ENCODE measurements around the gene CCDC27.
"Not testable (repeated sequence)": the region's sequence is repeated elsewhere in the genome, so short reads cannot be mapped to it uniquely, and the experiment has no call there.

Gene CCDC27

DNA sequence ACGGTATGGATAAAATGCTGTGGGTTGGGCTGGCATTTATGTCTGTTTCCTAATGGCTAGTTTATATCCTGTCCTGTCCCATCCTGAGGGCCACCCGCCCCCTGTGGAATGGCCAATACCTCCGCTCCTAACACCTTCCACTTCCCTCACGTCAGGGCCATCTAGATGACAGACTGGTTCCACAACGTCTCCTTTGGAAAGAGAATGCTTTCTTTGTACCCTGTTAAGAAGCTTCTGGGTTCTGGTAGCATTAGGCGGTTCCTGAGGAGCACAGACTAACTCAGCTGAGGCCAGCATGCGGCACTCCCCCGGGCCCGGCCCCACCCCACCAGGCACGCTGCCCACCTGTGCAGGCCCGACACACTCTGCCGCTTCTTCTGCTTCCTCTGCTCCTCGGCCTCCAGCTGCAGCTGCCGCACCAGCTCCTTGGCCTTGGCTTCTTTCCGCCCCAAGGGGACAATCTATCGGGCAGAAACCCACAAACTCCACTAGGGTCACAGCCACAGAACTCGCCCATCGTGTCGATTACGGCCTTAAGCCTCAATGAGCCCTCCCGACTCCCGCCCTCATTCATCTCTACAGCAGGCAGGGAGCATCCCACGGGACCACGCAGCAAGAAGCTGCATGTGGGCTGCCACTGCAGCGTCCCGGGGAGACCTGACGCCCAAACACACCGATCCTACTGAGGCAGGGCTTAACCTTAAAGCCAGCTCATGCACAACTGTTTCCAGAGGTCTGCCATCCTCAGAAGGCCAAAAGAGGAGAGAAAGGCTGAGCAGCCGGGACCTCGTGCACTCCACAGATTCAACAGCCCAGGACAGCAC is 31.6 kb downstream of the CCDC27 start:
- in situ Hi-C loops (cut with HindIII; ENCODE audit: low pct_ligation_motif_present, low pct_unique_long_range_greater_than_20kb, low sequenced_read_pairs), result no loop called here

DNA sequence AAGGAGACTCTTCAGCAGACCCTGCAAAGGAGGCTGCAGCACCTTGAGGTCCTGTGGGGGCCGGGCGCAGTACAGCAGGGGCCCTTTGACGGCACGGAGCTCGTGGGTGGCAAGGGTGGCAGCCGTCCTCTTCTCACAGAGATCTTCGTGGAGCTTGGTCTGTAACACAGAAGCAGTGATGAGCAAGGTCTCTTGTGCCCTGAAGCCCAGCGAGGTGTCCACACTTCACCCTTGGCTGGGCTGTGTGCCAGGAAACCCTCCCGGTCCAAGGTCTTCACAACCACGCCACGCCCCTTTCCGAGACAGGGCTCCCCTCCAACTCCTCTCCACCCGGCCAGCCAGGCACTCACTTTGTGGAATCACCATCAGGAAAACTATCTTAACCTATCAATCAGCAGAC is 32.8 kb downstream of the CCDC27 start:
- DNase-seq, result no peak

More for the DNA sequence above, 31.6 kb downstream of the CCDC27 start:
- DNase-seq, result no peak

DNA sequence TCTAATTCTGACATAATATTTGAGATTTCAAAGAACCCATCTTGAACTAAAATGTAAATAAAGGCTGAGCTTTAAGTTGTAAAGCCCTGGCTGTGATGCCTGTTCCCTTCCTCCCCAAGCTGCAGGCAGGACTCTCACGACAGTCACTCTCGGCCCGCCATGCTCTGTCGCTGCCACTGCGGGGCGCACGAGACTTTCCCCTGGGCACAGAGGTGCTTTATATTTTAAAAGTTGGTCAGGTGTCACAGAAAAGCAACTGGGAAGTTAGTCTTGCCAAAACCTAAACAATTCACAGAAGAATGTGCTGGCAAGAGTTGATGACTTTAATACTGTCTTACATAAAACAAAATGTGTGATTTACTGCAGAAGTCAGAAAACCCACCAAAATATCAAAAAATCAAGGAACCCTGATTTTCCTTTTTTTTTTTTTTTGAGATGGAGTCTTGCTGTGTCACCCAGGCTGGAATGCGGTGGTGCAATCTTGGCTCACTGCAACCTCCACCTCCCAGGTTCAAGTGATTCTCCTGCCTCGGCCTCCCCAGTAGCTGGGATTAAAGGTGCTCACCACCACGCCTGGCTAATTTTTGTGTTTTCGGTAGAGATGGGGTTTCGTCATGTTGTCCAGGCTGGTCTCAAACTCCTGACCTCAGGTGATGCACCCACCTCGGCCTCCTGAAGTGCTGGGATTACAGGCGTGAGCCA is 33.4 kb downstream of the CCDC27 start:
- DNase-seq, result no peak
- in situ Hi-C loops (cut with HindIII; ENCODE audit: low pct_ligation_motif_present, low pct_unique_long_range_greater_than_20kb, low sequenced_read_pairs), result no loop called here

More for the DNA sequence above, 32.8 kb downstream of the CCDC27 start:
- in situ Hi-C loops (cut with HindIII; ENCODE audit: low pct_ligation_motif_present, low pct_unique_long_range_greater_than_20kb, low sequenced_read_pairs), result no loop called here

DNA sequence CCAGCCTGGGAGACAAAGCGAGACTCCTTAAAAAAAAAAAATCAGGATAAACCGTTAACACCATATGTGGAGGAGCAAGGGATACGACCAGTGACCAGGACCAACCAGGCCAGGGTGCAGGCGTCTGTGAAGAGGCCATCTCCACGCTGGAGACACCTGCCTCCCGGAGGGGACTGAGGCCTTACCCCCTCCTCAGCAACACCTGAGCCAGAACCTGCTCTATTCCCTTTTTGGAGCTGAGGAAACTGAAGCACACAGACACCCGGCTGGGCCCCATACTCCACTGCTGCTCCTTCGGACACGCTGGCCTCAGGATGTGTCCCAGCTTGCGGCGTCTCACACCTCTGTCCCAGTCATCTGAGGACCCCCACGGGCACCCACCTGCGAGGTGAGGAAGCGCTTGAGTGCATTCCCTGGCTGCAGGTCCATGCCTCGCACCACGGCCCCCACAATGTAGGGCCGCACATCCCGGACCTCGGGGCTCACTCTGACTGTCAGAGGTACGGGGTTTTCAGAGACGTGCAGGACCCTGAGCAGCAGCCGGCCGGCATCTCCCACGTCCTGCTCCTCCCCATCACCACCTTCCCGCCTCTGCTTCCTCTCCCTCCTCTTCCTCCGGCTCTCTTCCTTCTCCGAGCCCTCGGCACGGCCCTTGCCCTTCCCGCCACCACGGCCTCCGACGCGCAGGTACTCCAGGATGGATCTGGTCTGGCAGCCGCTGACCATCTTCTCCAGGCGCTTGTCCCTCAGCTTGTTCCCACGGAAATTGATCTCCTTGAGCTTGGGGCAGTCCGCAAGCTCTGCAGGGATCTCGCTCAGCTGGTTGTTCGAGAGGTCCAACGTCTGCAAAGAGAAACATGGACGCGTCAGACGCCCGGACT is 34.5 kb downstream of the CCDC27 start:
- in situ Hi-C loops (cut with HindIII; ENCODE audit: low pct_ligation_motif_present, low pct_unique_long_range_greater_than_20kb, low sequenced_read_pairs), result no loop called here

DNA sequence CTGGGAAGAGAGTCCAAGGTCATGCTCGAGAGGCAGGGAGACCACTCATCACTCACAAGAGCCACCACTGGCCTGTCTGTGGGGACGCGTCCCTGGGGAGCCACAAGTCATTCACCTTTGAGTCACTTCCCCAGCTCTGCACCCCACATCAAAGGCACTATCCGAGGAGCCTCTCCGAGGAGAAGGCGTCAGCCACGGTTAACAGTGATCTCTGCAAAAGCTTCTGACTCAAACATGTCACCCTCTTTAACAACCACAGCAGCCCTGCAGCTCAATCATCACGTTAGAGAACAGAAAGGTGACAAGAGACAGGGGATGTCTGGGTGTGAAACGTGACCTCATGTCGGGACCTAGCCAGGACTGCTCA is 35.1 kb downstream of the CCDC27 start:
- no peak for DNase-seq
- in situ Hi-C loops (cut with HindIII; ENCODE audit: low pct_ligation_motif_present, low pct_unique_long_range_greater_than_20kb, low sequenced_read_pairs), result no loop called here

More for the DNA sequence above, 34.5 kb downstream of the CCDC27 start:
- DNase-seq, result no peak

DNA sequence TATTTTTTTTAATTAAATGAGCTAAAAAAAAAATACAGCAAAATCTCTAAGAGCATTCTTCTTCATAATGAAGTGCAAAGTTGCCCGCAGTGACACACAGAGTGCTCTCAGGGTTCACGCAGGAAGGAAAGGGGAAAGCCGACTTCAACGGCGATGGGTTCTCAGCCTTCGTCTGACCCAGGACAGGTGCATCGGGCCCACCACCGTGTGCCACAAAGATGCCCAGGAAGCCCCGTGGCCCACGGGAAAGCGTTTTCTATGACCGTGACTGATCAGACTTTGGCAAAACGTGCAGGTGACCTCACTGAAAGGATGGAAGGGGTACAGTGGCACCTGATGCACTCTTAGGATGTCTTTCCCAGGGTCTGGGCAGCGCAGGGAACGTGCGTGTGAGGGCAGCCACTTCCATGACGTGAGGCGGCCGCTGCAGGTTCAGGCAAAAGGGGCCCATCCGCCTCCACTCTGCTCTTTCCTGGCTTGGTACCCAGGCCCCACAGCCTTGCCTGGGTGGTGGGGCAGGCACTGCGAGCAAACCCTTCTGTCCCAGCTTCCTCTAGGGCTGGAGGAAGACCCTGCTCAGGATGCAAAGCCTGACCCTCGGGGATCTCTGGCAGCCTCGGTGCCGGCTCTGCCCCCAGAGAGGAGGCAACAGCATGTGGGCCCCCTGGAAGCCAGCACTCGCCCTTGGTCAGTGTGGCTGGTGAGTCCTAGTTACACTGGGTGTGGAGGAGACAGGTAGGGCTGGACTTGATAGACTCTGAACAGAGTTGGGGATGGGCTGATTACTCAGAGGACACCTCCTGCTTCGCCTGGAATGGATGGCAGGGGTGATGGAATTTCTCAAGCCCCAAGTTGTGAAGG is 35.7 kb downstream of the CCDC27 start:
- in situ Hi-C loops (cut with HindIII; ENCODE audit: low pct_ligation_motif_present, low pct_unique_long_range_greater_than_20kb, low sequenced_read_pairs), result no loop called here
- DNase-seq, result no peak

DNA sequence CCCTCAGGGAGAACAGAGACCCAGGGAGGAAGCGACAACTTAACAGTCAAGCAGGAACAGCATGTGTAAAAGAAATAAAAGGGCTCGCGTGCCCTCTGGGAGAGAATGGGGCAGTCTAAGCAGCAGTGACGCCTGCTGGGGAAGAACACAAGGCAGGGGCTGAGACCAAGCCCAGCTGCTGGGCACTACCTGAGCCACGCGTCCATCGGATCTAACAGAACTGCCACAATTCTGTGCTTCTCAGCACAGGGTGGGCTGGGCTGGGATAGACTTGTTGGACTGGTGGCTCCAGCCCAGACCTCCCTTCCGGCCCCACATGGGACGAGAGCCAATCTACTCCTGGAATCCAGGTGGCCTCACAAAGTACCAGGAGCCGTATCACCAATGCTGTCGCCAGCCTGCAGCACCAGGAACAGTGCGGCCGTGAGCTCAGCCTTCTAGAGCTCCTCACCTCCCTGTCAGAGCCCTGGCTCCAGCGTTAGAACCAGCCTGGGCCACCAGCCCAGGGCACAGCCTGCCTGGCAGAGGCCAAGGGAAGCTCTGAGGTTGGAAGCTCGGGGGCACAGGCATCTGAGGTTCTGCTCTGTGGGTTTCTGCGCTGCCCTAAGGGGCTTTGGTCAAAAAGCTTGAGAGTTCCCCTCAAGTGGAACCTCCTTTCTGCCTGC is 36.6 kb downstream of the CCDC27 start:
- in situ Hi-C loops (cut with HindIII; ENCODE audit: low pct_ligation_motif_present, low pct_unique_long_range_greater_than_20kb, low sequenced_read_pairs), result no loop called here
- no peak for DNase-seq

DNA sequence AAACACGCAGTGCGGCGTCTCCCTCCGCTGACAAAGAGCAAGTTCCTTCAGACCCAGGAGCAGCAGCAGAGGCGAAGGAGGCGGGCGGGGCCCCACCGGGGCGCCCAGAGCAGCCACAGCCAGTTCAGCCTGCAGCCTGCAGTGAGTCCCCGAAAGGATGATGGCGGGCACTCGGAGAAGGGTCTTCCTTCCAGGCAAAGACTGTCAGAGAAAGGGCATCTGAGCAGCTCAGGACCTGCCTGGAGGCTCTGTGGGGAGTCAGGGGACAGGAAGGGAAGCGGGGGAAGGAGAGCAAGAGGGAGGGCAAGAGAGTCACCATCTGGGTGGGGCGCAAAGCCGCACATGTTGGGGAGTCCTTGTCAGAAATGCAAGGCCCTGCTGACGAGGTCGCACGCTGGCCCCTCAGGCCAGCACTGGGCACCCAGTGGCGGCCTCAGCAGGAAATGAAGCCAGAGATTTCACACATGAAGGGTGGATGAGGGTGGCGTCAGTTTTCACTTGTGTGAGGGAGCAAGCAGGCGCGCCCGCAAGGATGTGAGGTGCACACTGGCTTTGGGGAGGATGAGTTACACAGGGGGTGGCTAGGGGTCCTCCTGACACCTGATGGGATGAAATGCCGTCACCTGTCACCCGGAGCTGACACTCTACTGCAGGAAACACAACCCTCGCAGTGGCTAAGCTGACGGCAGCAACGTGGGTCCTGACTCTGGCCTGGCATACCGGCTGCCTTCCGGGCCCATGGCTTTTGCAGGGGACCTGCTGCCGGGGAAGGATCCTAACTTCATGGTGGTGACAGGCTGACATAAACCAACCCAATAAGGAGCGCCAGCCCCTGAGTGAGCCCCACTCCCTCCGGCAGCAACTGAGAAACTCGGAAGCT is 37.4 kb downstream of the CCDC27 start:
- DNase-seq, result no peak
- in situ Hi-C loops (cut with HindIII; ENCODE audit: low pct_ligation_motif_present, low pct_unique_long_range_greater_than_20kb, low sequenced_read_pairs), result no loop called here

DNA sequence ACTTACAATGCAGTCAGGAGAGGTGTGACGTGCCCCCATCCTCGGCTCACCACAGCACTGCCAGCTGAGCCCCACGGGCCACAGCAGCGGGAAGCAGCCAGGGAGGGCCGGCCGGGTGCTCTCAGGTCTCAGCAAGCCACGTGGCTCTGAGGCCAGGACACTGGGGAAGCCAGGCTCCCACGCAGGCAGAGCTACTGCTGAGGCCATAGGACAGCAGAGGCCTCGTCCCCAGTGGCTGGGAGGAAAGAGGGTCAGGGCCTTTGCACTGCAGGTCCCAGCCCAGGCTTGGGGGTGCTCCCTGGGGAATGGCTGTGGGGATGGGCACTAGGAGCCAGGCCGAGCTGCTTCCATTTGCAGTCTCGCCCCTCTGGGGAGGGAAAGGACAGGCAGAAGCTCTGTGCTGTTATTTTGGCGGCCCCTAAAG is 38.3 kb downstream of the CCDC27 start:
- in situ Hi-C loops (cut with HindIII; ENCODE audit: low pct_ligation_motif_present, low pct_unique_long_range_greater_than_20kb, low sequenced_read_pairs), result no loop called here
- DNase-seq, result no peak

DNA sequence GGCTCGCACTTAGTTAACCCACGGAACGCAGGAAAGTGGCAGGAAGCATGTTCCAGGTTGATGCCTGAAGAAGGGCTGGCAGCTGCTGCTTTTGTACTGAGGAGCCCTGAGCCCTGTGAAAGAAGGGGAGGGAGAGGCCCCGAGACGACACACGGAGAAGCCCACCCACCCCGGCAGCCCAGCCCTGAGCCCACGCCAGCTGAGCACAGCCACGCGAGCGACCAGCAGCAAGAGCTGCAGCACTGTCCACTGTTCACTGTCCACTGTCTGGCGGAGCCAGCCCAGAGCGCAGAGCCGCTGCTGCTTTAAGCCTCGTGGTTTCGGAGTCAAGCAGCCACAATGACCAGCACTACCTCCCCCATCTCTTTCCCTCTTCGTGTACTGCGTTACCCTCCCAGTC is 38.7 kb downstream of the CCDC27 start:
- in situ Hi-C loops (cut with HindIII; ENCODE audit: low pct_ligation_motif_present, low pct_unique_long_range_greater_than_20kb, low sequenced_read_pairs), result no loop called here
- no peak for DNase-seq

DNA sequence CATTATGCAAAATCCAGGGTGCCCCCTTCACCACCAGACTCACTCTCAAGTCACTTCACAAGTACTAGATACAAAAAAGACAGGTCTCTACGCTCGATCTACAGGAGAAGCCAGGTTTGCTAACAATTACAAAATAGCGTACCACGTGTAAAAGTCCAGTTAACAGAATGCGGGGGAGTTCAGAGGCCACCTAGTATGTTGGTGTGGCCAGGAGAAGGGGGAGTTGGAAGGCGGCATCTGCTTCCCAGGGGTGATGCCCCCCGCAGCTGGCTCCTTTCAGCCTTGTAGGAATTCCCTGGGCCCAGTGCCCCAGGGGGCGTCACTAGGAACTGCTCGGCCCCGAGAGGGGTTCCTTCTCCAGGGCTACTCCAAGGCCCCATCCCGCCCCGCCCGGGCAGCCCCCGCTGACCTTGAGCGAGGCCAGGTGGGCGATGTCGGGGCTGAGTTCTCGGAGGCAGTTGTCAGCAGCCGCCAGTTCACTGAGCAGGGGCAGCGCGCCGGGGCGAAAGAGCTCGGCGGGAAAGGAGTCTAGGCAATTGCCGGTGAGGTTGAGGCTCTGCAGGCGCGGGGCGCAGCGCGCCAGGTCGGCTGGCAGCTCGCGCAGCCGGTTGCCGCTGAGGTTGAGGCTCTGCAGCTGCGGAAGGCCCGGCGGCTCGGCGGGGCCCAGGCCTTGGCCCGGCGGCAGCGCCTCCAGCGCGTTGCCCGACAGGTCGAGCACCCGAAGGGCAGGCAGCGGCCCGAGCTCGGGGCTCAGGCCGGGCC is 43.4 kb downstream of the CCDC27 start:
- no peak for DNase-seq
- in situ Hi-C loops (cut with HindIII; ENCODE audit: low pct_ligation_motif_present, low pct_unique_long_range_greater_than_20kb, low sequenced_read_pairs), result no loop called here

DNA sequence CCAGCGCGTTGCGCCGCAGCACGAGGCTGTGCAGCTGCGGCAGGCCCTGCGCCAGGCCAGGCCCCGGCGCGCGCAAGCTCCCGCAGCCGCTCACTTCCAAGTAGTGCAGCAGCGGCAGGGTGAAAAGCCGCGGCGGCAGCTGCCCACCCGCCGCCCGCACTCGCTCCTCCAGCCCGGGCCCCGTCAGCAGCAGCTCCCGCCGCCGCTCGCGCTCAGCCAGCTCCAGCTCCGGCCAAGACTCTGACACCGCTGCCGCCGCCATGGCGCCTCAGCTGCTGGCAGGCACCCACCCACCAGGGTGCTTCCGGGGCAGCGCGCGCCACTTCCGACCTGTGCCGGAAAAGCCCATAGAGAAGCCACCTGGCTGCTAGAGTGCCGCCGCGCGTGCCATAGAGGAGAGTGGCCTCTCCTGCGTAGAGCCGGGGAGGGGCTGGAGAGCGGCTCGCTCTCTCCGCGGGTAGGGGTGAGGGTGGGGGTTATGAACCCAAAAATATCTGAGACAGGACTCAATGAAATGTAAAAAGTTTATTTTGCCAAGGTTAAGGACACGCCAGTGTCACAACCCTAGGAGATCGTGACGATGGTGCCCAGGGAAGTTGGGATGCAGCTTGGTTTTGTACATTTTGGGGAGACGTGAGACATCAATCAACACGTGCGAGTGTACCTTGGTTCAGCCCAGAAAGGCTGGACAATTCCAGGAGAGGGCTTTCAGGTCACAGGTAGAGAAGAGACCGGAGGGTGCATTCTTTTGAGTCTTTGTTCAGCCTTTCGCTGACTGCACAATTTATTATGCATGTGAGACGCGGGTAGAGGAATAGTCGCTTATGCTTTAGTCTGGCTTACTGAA is 44.2 kb downstream of the CCDC27 start, which contains the start of gene LRRC47:
Gene LRRC47 (minus strand): TSS at position 284 of the 847 bp plus-strand sequence. CDS start 22 bp downstream, at position 262.
- peak; percentile 88 for DNase-seq
- in situ Hi-C loops (cut with HindIII; ENCODE audit: low pct_ligation_motif_present, low pct_unique_long_range_greater_than_20kb, low sequenced_read_pairs), result no loop called here

DNA sequence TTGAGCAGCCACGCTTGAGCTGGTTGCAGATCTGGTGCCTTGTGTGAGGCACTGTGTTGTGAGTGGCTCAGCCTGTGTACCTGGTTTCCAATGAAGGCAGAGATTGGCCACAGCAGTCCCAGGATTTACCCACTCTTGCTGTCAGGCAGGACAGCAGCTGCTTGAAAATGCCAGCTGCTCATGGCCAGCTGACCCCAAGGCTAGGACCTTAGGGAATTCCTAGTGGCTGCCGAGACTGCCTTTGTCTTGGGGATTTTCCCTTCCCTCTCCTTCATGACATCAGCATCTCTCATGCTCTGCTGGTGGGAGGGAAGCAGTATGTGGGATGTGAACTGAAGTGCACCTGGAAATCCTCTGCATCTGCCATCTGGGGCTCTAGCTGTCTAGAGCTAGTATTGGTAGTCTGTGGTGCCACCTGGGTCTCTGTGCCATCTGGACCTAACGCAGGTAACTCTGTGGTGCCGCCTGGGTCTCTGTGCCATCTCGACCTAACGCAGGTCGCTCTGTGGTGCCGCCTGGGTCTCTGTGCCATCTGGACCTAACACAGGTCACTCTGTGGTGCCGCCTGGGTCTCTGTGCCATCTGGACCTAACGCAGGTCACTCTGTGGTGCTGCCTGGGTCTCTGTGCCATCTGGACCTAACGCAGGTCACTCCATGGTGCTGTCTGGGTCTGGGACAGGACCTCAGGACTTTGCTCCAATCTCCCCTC is 47.9 kb downstream of the CCDC27 start:
- in situ Hi-C loops (cut with HindIII; ENCODE audit: low pct_ligation_motif_present, low pct_unique_long_range_greater_than_20kb, low sequenced_read_pairs), result no loop called here
- DNase-seq, result no peak

DNA sequence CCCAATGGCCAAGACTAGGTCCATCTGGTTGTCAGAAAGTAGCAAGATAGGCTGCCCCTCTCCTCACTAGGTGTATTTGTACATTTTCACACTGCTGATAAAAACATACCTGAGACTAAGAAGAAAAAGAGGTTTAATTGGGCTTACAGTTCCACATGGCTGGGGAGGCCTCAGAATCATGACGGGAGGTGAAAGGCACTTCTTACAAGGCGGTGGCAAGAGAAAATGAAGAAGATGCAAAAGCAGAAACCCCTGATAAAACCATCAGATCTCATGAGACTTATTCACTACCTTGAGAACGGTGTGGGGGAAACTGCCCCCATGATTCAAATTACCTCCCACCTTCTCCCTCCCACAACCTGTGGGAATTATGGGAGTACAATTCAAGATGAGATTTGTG is 48.5 kb downstream of the CCDC27 start:
- DNase-seq; in situ Hi-C loops (cut with HindIII; ENCODE audit: low pct_ligation_motif_present, low pct_unique_long_range_greater_than_20kb, low sequenced_read_pairs): not testable (repeated sequence)
